CD4-positive, alpha-beta T cell treated with Interleukin-4 for 1 hour (primary cell): ENCODE results near the gene ZNF790.
A peak's percentile ranks its signal among the peaks of the same experiment; 100 is the strongest.

ENCODE experiments used
- DNase-seq, 2 donors: peaks; one replicate each; pipeline ENCODE4 v3.0.0-alpha.2; 2020 to 2022

ZNF790 gene

GRCh38 chr19:36771261-36772231 lies 66.6 kb downstream of the ZNF790 start:
- peak; percentile 51 to 71 for DNase-seq
